BJ (cell line): ENCODE data around the gene GALNS. TPM values are rescaled to one million over a fixed set of nuclear protein-coding genes. Genes with fewer than 3 reads are reported as not detected.

Source experiments
- CTCF ChIA-PET: fragments of 350-600 bp; formaldehyde crosslinking; extraction: SDS; loops from one replicate; lab custom pipeline; 2021; ENCODE audit warnings: antibody characterized with exemption, inconsistent platforms; lab: Yijun Ruan, JAX
- POLR2A ChIA-PET: fragments of 300-600 bp; sonication (Branson Sonifier 250); formaldehyde crosslinking; extraction: SDS; loops from one replicate; lab custom pipeline; 2021; ENCODE audit warnings: antibody characterized with exemption; lab: Charles Lee
- DNase-seq: peaks from one replicate; pipeline ENCODE4 v3.0.0-alpha.2; 2011; ENCODE audit warnings: low read depth
- H3K27me3 ChIP-seq: 2 replicates; pipeline ENCODE4 v1.6.0; 2011; ENCODE audit warnings: low read length; ENCODE audit not compliant: control insufficient read depth, insufficient read depth
- H3K36me3 ChIP-seq: 2 replicates; pipeline ENCODE4 v1.5.1; 2011; ENCODE audit warnings: low read length; ENCODE audit not compliant: control insufficient read depth, insufficient read depth
- H3K4me3 ChIP-seq: 2 replicates; pipeline ENCODE4 v1.5.1; 2011; ENCODE audit warnings: low read depth, mild to moderate bottlenecking, control low read depth, low read length
- polyA plus RNA-seq: library from polyadenylated mRNA; depleted of rRNA; stranded (reverse); fragments of >200 nt; gene quantifications from 2 replicates; pipeline ENCODE4 v1.2.3, GENCODE V29; 2011
- TF ChIP-seq, protein P1 (sequence below): IDR thresholded peaks from 2 replicates; pipeline ENCODE4 v1.5.1; 2011; ENCODE audit warnings: low read depth, mild to moderate bottlenecking, control low read depth, inconsistent platforms, low read length, moderate library complexity; ENCODE audit not compliant: insufficient read depth

The GALNS gene
- polyA plus RNA-seq, 1 experiment = 9.7 TPM

DNA sequence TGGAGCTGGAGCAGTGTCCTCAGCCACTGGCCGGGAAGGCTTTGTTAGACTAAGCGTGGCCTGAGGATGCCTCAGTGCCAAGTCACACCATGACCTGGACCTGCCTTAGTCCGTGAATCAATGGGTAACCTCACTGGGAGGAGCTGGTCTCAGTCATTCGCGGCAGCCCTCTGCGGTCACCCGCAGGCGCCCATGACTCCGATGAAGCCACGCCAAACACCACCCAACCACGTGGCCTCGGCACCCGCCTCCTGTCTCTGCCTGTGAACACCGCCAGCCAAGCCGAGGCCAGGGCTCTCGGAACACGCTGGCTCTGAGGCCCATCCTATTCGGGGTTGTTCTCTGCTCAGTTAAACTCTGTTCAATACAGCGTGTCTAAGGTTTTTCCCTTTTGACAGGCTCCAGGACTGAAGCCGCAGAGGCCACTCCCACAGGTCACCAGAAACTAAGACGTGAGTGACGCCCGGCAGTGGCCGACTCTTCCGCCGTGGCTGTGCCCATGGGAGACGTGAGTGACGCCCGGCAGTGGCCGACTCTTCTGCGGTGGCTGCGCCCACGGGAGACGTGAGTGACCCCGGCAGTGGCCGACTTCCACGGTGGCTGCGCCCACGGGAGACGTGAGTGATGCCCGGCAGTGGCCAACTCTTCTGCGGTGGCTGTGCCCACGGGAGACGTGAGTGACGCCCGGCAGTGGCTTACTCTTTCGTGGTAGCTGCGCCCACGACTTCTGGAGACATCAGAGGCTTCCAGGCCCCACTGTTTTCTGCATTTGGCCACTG, 26.6 kb upstream of the GALNS start:
- TF ChIP-seq, protein P1, sequence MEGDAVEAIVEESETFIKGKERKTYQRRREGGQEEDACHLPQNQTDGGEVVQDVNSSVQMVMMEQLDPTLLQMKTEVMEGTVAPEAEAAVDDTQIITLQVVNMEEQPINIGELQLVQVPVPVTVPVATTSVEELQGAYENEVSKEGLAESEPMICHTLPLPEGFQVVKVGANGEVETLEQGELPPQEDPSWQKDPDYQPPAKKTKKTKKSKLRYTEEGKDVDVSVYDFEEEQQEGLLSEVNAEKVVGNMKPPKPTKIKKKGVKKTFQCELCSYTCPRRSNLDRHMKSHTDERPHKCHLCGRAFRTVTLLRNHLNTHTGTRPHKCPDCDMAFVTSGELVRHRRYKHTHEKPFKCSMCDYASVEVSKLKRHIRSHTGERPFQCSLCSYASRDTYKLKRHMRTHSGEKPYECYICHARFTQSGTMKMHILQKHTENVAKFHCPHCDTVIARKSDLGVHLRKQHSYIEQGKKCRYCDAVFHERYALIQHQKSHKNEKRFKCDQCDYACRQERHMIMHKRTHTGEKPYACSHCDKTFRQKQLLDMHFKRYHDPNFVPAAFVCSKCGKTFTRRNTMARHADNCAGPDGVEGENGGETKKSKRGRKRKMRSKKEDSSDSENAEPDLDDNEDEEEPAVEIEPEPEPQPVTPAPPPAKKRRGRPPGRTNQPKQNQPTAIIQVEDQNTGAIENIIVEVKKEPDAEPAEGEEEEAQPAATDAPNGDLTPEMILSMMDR = no peak
- no peak for DNase-seq
- ChIA-PET POLR2A (no interaction called here), CTCF (no interaction called here)
- H3K4me3 ChIP-seq = no peak overlapping the region
- H3K36me3 ChIP-seq = no peaks in the 10 kb centered on the region
- no peaks in the 10 kb centered on the region for H3K27me3 ChIP-seq

DNA sequence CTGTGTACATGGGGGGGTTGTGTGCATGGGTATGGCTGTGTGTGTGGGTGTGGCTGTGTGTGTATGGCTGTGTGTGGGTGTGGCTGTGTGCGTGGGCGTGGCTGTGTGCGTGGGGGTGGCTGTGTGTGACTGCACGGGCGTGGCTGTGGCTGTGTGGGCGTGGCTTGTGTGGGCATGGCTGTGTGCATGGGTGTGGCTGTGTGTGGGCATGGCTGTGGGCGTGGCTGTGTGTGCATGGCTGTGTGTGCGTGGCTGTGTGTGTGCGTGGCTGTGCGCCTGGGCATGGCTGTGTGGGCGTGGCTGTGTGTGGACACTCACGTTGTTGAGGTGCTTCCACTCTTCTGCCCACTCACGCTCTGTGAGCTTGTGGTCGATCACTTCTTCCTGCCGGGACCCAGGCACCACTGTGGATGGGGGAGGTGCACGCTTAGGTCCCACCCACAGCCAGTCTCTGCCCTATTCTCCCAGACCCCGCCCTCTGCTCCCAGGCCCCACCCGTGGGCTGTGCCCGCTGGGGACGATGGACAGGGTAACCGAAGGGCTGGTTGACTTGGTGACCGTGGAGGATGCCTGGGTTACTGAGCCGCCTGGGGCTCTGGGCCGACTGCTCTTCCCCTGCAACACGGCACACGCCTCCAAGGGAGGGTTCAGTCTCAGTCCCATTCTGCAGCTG, 25.7 kb upstream of the GALNS start:
- no peak for DNase-seq
- POLR2A ChIA-PET = no interaction called here
- no peak overlapping the region for H3K4me3 ChIP-seq
- TF ChIP-seq, protein P1 = no peak
- no peaks in the 10 kb centered on the region for H3K36me3 ChIP-seq
- no peaks in the 10 kb centered on the region for H3K27me3 ChIP-seq
- CTCF ChIA-PET = no interaction called here

DNA sequence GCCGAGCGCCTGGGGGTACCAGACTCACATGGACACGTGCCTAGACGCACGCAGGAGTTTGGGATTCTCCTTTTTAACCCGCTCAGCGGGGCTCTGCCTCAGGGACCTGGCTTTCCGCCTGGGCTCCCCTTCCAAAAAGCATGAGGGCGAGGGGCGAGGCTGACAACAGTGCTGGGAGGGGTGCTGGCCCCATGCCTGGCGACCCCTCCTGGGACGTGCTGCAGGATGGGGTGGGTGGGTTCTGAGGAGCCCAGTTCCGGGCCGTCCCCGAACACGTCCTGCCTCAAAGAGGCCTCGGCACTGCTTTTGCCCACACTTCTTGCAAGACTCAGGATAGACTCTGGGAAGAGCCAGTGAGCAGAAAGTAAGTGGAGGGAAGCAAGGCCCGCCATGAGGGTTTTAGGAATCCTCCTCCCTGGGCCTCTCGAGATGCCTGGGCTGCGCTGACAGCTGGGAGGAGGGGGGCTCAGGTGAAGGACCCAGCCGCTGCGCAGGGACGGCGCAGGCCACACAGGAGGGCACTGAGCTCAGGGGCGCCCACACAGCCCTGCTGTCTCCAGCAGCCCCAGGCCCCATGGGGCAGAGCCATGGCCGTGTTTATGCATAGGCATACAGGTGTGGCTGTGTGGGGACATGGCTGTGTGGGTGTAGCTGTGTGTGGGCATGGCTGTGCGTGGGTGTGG, 25.1 kb upstream of the GALNS start:
- Histone ChIP-seq H3K4me3 (no peak overlapping the region), H3K27me3 (no peaks in the 10 kb centered on the region), H3K36me3 (no peaks in the 10 kb centered on the region)
- DNase-seq = no peak
- ChIA-PET POLR2A (no interaction called here), CTCF (no interaction called here)
- TF ChIP-seq, protein P1 = no peak

DNA sequence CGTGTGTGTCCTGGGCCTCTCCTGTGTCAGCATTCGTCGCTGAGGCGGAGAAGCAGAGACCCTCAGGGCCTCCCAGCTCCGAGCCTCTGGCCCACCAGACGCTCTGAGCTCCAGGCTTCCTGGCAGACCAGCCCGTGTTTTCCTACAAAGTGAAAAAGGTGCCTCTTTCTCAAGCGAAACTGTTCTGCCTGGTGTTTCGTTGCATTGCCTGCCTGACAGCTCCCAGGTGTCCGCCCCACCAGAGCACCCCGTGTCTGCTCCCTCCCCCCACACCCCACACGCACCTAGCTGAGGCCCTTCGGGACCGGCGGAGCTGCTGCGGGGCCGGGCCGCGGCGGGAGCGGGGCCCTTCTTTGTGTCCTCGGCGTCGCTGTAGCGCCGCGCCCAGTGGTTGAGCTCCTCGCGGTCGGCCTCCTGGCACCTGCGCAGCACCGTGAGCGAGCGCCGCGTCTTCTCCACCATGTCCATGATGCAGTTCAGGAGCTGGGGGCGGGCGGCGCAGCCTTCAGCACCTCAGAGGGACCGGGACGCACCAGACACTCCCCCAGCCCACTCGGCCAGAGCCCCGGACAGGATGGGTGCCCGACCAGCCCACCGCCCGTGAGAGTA, 24.4 kb upstream of the GALNS start:
- DNase-seq = no peak

More for the DNA sequence above, 24.4 kb upstream of the GALNS start:
- CTCF ChIA-PET = interaction anchor here (0.6 to 0.9 kb wide), 2 partner anchors 23 to 121 kb away, joined by 3 read pairs; no protein-coding TSS in a partner anchor
- POLR2A ChIA-PET = no interaction called here
- no peaks in the 10 kb centered on the region for H3K36me3 ChIP-seq
- H3K27me3 ChIP-seq = no peaks in the 10 kb centered on the region
- no peak overlapping the region for H3K4me3 ChIP-seq
- TF ChIP-seq, protein P1 = no peak
